ENCODE results near the gene SDCCAG8. TPM values are rescaled to one million over a fixed set of nuclear protein-coding genes. Genes with fewer than 3 reads are reported as not detected.

The SDCCAG8 gene
- total RNA-seq, 6 experiments from 2014 or later: 13.4 to 20.6 (median 15.6) TPM

- peaks cover 0 to 10% (median 0%) of the 10 kb centered on the region in 4 donors for H3K36me3 ChIP-seq
- H3K27me3 ChIP-seq: no peaks in the 10 kb centered on the region
- WGBS (ENCODE audit: insufficient coverage, low coverage, low lambda C conversion rate, missing lambda C conversion rate): 89% methylated on average over 2 of the region's 2 CpGs
- no peak overlapping the region for H3K27ac ChIP-seq
- TF ChIP-seq POLR2A (IDR thresholded peaks at IDR 0.05) (no peak), CTCF (IDR thresholded peaks at IDR 0.05) (no peak)
- ATAC-seq (no peak), DNase-seq (no peak)
- no peak overlapping the region for H3K4me3 ChIP-seq
- H3K4me1 ChIP-seq: no peaks in the 10 kb centered on the region
- intact Hi-C loops (cut with DNase I): no loop called here
- no peaks in the 10 kb centered on the region for H3K9me3 ChIP-seq
These were observed 38.5 kb upstream of the SDCCAG8 start for GRCh38 chr1:243217349-243217748.

GRCh38 chr1:243218059-243218458 lies 37.8 kb upstream of the SDCCAG8 start:
- Histone ChIP-seq H3K9me3 (no peaks in the 10 kb centered on the region), H3K4me1 (no peaks in the 10 kb centered on the region), H3K36me3 (peaks cover 0 to 10% (median 0%) of the 10 kb centered on the region in 4 donors), H3K27me3 (no peaks in the 10 kb centered on the region), H3K4me3 (no peak overlapping the region), H3K27ac (no peak overlapping the region)
- DNase-seq (no peak), ATAC-seq (no peak)
- intact Hi-C loops (cut with DNase I): no loop called here
- no peak for TF ChIP-seq POLR2A (IDR thresholded peaks at IDR 0.05)
- no peak for TF ChIP-seq CTCF (IDR thresholded peaks at IDR 0.05)

- TF ChIP-seq POLR2A (IDR thresholded peaks at IDR 0.05) (no peak), CTCF (IDR thresholded peaks at IDR 0.05) (no peak)
- Histone ChIP-seq H3K4me1 (no peaks in the 10 kb centered on the region), H3K9me3 (peaks cover 0 to 15% (median 4%) of the 10 kb centered on the region in 4 donors), H3K27me3 (no peaks in the 10 kb centered on the region), H3K27ac (no peak overlapping the region), H3K4me3 (no peak overlapping the region), H3K36me3 (peaks cover 0 to 5% (median 0%) of the 10 kb centered on the region in 4 donors)
- DNase-seq (no peak), ATAC-seq (no peak)
- intact Hi-C loops (cut with DNase I): no loop called here
- WGBS (ENCODE audit: insufficient coverage, low coverage, low lambda C conversion rate, missing lambda C conversion rate): 33% methylated on average over 2 of the region's 2 CpGs
These were observed 28.2 kb upstream of the SDCCAG8 start for GRCh38 chr1:243227622-243228021.

- ATAC-seq: no peak
- Histone ChIP-seq H3K9me3 (peaks cover 0 to 15% (median 4%) of the 10 kb centered on the region in 4 donors), H3K36me3 (no peaks in the 10 kb centered on the region), H3K27me3 (no peaks in the 10 kb centered on the region), H3K27ac (no peak overlapping the region), H3K4me1 (no peaks in the 10 kb centered on the region), H3K4me3 (no peak overlapping the region)
- intact Hi-C loops (cut with DNase I): no loop called here
- 95% methylated on average over 1 of the region's 1 CpG for WGBS (ENCODE audit: insufficient coverage, low coverage, low lambda C conversion rate, missing lambda C conversion rate)
- no peak for DNase-seq
- TF ChIP-seq CTCF (IDR thresholded peaks at IDR 0.05): no peak
- TF ChIP-seq POLR2A (IDR thresholded peaks at IDR 0.05): no peak
These were observed 26.3 kb upstream of the SDCCAG8 start for GRCh38 chr1:243229526-243229925.

- Histone ChIP-seq H3K4me3 (no peak overlapping the region), H3K27me3 (no peaks in the 10 kb centered on the region), H3K9me3 (peaks cover 0 to 15% (median 4%) of the 10 kb centered on the region in 4 donors), H3K4me1 (no peaks in the 10 kb centered on the region), H3K27ac (no peak overlapping the region), H3K36me3 (no peaks in the 10 kb centered on the region)
- intact Hi-C loops (cut with DNase I): no loop called here
- no peak for ATAC-seq
- TF ChIP-seq POLR2A (IDR thresholded peaks at IDR 0.05) (no peak), CTCF (IDR thresholded peaks at IDR 0.05) (no peak)
- DNase-seq: no peak
These were observed 24.9 kb upstream of the SDCCAG8 start for GRCh38 chr1:243230914-243231313.
